HEK293T (cell line): ENCODE results near the gene GZMM.

ENCODE experiments used
- ARNT ChIP-seq: fragments of 450-650 bp; IDR thresholded peaks from 2 replicates; pipeline ENCODE4 v1.6.1; 2017; ENCODE audit warnings: mild to moderate bottlenecking
- BHLHE40 ChIP-seq: fragments of 450-650 bp; IDR thresholded peaks from 2 replicates; pipeline ENCODE4 v1.6.1; 2016; ENCODE audit warnings: mild to moderate bottlenecking, moderate library complexity, borderline replicate concordance
- CTBP1 ChIP-seq: fragments of 450-650 bp; IDR thresholded peaks from 2 replicates; pipeline ENCODE4 v1.6.1; 2016; ENCODE audit warnings: borderline replicate concordance
- ELF4 ChIP-seq: fragments of 450-650 bp; IDR thresholded peaks from 2 replicates; pipeline ENCODE4 v1.6.1; 2017; ENCODE audit warnings: antibody characterized with exemption
- FOXM1 ChIP-seq: fragments of 450-650 bp; IDR thresholded peaks from 2 replicates; pipeline ENCODE4 v1.6.1; 2017; ENCODE audit warnings: mild to moderate bottlenecking, borderline replicate concordance
- HDGF ChIP-seq: fragments of 450-650 bp; IDR thresholded peaks from 2 replicates; pipeline ENCODE4 v1.6.1; 2017; ENCODE audit warnings: antibody characterized with exemption, borderline replicate concordance
- PKNOX1 ChIP-seq: fragments of 450-650 bp; IDR thresholded peaks from 2 replicates; pipeline ENCODE4 v1.6.1; 2016
- SP1 ChIP-seq: fragments of 450-650 bp; IDR thresholded peaks from 2 replicates; pipeline ENCODE4 v1.6.1; 2017
- SUZ12 ChIP-seq: fragments of 450-650 bp; IDR thresholded peaks from 2 replicates; pipeline ENCODE4 v1.6.1; 2016; ENCODE audit warnings: mild to moderate bottlenecking
- ZNF384 ChIP-seq: fragments of 450-650 bp; IDR thresholded peaks from 2 replicates; pipeline ENCODE4 v1.6.1; 2016

GRCh38 chr19:514166-514663, 29.6 kb upstream of the GZMM start:
- TF ChIP-seq HDGF: no peak
- TF ChIP-seq ZNF384: no peak
- no peak for TF ChIP-seq CTBP1
- TF ChIP-seq PKNOX1: no peak
- no peak for TF ChIP-seq SP1
- no peak for TF ChIP-seq ARNT
- no peak for TF ChIP-seq ELF4
- TF ChIP-seq SUZ12: no peak
- no peak for TF ChIP-seq FOXM1
- TF ChIP-seq BHLHE40: no peak
